Suppressor macrophage treated with lipopolysaccharide for 1 hour (primary cell): ENCODE data around the gene DLG2.
"Not testable (repeated sequence)": the region's sequence is repeated elsewhere in the genome, so short reads cannot be mapped to it uniquely, and the experiment has no call there.

Experiments
- DNase-seq, 3 donors: peaks; one replicate each; pipeline ENCODE4 v3.0.0-alpha.2; 2020 to 2022

DLG2 gene

GRCh38 chr11:85438328-85438727 lies 188.8 kb downstream of the DLG2 start:
- no peak for DNase-seq

GRCh38 chr11:85431319-85431718 lies 195.8 kb downstream of the DLG2 start:
- no peak for DNase-seq

- DNase-seq = no peak
These were observed 203.3 kb downstream of the DLG2 start for GRCh38 chr11:85423794-85424193.

- DNase-seq = no peak
These were observed 203.8 kb downstream of the DLG2 start for GRCh38 chr11:85423316-85423715.

- DNase-seq = no peak
These were observed 213.0 kb downstream of the DLG2 start for GRCh38 chr11:85414175-85414574.

- DNase-seq = no peak
These were observed 219.5 kb downstream of the DLG2 start for GRCh38 chr11:85407648-85408047.

GRCh38 chr11:85406841-85407240 lies 220.3 kb downstream of the DLG2 start:
- DNase-seq = no peak

GRCh38 chr11:85406316-85406715 lies 220.8 kb downstream of the DLG2 start:
- DNase-seq = no peak

- DNase-seq = not testable (repeated sequence)
These were observed 231.6 kb downstream of the DLG2 start for GRCh38 chr11:85395515-85396055.

GRCh38 chr11:85394283-85394682 lies 232.9 kb downstream of the DLG2 start:
- no peak for DNase-seq

GRCh38 chr11:85391141-85391540 lies 236.0 kb downstream of the DLG2 start:
- DNase-seq = no peak

GRCh38 chr11:85385547-85385946 lies 241.6 kb downstream of the DLG2 start:
- no peak for DNase-seq

- DNase-seq = no peak
These were observed 242.0 kb downstream of the DLG2 start for GRCh38 chr11:85385111-85385510.

- no peak for DNase-seq
These were observed 248.1 kb downstream of the DLG2 start for GRCh38 chr11:85379066-85379465.

- no peak for DNase-seq
These were observed 249.2 kb downstream of the DLG2 start for GRCh38 chr11:85377901-85378300.

GRCh38 chr11:85359859-85360258 lies 267.3 kb downstream of the DLG2 start:
- no peak for DNase-seq

- no peak for DNase-seq
These were observed 271.2 kb downstream of the DLG2 start for GRCh38 chr11:85355921-85356320.

- not testable (repeated sequence) for DNase-seq
These were observed 277.6 kb downstream of the DLG2 start for GRCh38 chr11:85349539-85349938.

- no peak for DNase-seq
These were observed 278.2 kb downstream of the DLG2 start for GRCh38 chr11:85348945-85349344.

GRCh38 chr11:85347291-85347690 lies 279.9 kb downstream of the DLG2 start:
- DNase-seq = no peak

- DNase-seq = no peak
These were observed 280.7 kb downstream of the DLG2 start for GRCh38 chr11:85346484-85346883.

GRCh38 chr11:85340846-85341245 lies 286.3 kb downstream of the DLG2 start:
- DNase-seq = not testable (repeated sequence)

- no peak for DNase-seq
These were observed 308.6 kb downstream of the DLG2 start for GRCh38 chr11:85318573-85318972.

GRCh38 chr11:85316967-85317366 lies 310.2 kb downstream of the DLG2 start:
- DNase-seq = peak; percentile 25 to 47 (median 31)

GRCh38 chr11:85313741-85314140 lies 313.4 kb downstream of the DLG2 start:
- no peak for DNase-seq

- DNase-seq = no peak
These were observed 316.7 kb downstream of the DLG2 start for GRCh38 chr11:85310479-85310878.
